Neural progenitor cell (in vitro differentiated cells): ENCODE results near the gene ABHD4. TPM values are rescaled to one million over a fixed set of nuclear protein-coding genes. Genes with fewer than 3 reads are reported as not detected.

Source experiments
- DNase-seq: peaks from one replicate; pipeline ENCODE4 v3.0.0-alpha.2; 2016; ENCODE audit warnings: low spot score
- H2AFZ ChIP-seq: fragments of 200-600 bp; sonication (generic); replicated peaks from 2 replicates; pipeline ENCODE4 v1.6.1; 2016; ENCODE audit warnings: antibody characterized with exemption
- H3F3A ChIP-seq: fragments of 200-600 bp; sonication (generic); 2 replicates; pipeline ENCODE4 v1.6.1; 2016; ENCODE audit warnings: antibody characterized with exemption, low read depth
- H3K27ac ChIP-seq: fragments of 200-600 bp; sonication (generic); 2 replicates; pipeline ENCODE4 v1.5.1; 2016; ENCODE audit warnings: mild to moderate bottlenecking
- H3K27me3 ChIP-seq: fragments of 200-600 bp; sonication (generic); 2 replicates; pipeline ENCODE4 v1.6.1; 2016; ENCODE audit warnings: mild to moderate bottlenecking, moderate library complexity
- H3K36me3 ChIP-seq: fragments of 200-600 bp; sonication (generic); 2 replicates; pipeline ENCODE4 v1.5.1; 2016
- H3K4me1 ChIP-seq: fragments of 200-600 bp; sonication (generic); 2 replicates; pipeline ENCODE4 v1.6.1; 2016; ENCODE audit warnings: mixed run types
- H3K4me2 ChIP-seq: fragments of 200-600 bp; sonication (generic); 2 replicates; pipeline ENCODE4 v1.6.1; 2016
- H3K4me3 ChIP-seq: fragments of 200-600 bp; sonication (generic); 2 replicates; pipeline ENCODE4 v1.5.1; 2016
- H3K79me2 ChIP-seq: fragments of 200-600 bp; sonication (generic); 2 replicates; pipeline ENCODE4 v1.6.1; 2016; ENCODE audit warnings: low read depth
- H3K9ac ChIP-seq: fragments of 200-600 bp; sonication (generic); 2 replicates; pipeline ENCODE4 v1.6.1; 2016
- H3K9me3 ChIP-seq: fragments of 200-600 bp; sonication (generic); 2 replicates; pipeline ENCODE4 v1.5.1; 2016; ENCODE audit warnings: low read depth
- H4K20me1 ChIP-seq: fragments of 200-600 bp; sonication (generic); 2 replicates; pipeline ENCODE4 v1.6.1; 2016; ENCODE audit warnings: low read depth
- H3K27ac Mint-ChIP-seq: 3 replicates; pipeline ENCODE4 v1.8.0; 2021; ENCODE audit warnings: mixed read lengths
- H3K27me3 Mint-ChIP-seq: 2 replicates; pipeline ENCODE4 v1.8.0; 2022; ENCODE audit warnings: low read depth, mild to moderate bottlenecking, inconsistent platforms, moderate library complexity, mixed read lengths; ENCODE audit not compliant: insufficient read depth
- H3K36me3 Mint-ChIP-seq: 3 replicates; pipeline ENCODE4 v1.8.0; 2021; ENCODE audit warnings: mixed read lengths
- H3K4me1 Mint-ChIP-seq: 3 replicates; pipeline ENCODE4 v1.8.0; 2021; ENCODE audit warnings: mixed read lengths
- H3K4me3 Mint-ChIP-seq: 3 replicates; pipeline ENCODE4 v1.8.0; 2021; ENCODE audit warnings: mild to moderate bottlenecking, moderate library complexity, mixed read lengths
- H3K9me3 Mint-ChIP-seq: 3 replicates; pipeline ENCODE4 v1.8.0; 2020; ENCODE audit warnings: mixed read lengths
- EZH2 ChIP-seq: fragments of 200-600 bp; sonication (generic); IDR thresholded peaks from 2 replicates; pipeline ENCODE4 v1.6.1; 2017; ENCODE audit warnings: antibody characterized with exemption, mild to moderate bottlenecking, moderate library complexity
- EZH2phosphoT487 ChIP-seq: fragments of 200-600 bp; sonication (generic); IDR thresholded peaks from 2 replicates; pipeline ENCODE4 v1.6.1; 2017; ENCODE audit warnings: antibody characterized with exemption
- total RNA-seq: library from RNA; depleted of rRNA; stranded (reverse); fragments of >200 nt; gene quantifications from 2 replicates; pipeline ENCODE4 v1.2.3, GENCODE V29; 2015; ENCODE audit warnings: low replicate concordance
- TF ChIP-seq, protein P1 (sequence below): fragments of 200-600 bp; sonication (generic); IDR thresholded peaks from 2 replicates; pipeline ENCODE4 v1.5.1; 2017; ENCODE audit warnings: antibody characterized with exemption, mild to moderate bottlenecking

ABHD4 gene, protein sequence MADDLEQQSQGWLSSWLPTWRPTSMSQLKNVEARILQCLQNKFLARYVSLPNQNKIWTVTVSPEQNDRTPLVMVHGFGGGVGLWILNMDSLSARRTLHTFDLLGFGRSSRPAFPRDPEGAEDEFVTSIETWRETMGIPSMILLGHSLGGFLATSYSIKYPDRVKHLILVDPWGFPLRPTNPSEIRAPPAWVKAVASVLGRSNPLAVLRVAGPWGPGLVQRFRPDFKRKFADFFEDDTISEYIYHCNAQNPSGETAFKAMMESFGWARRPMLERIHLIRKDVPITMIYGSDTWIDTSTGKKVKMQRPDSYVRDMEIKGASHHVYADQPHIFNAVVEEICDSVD
- total RNA-seq, result 9.3 and 13.3 TPM in 2 replicates

DNA sequence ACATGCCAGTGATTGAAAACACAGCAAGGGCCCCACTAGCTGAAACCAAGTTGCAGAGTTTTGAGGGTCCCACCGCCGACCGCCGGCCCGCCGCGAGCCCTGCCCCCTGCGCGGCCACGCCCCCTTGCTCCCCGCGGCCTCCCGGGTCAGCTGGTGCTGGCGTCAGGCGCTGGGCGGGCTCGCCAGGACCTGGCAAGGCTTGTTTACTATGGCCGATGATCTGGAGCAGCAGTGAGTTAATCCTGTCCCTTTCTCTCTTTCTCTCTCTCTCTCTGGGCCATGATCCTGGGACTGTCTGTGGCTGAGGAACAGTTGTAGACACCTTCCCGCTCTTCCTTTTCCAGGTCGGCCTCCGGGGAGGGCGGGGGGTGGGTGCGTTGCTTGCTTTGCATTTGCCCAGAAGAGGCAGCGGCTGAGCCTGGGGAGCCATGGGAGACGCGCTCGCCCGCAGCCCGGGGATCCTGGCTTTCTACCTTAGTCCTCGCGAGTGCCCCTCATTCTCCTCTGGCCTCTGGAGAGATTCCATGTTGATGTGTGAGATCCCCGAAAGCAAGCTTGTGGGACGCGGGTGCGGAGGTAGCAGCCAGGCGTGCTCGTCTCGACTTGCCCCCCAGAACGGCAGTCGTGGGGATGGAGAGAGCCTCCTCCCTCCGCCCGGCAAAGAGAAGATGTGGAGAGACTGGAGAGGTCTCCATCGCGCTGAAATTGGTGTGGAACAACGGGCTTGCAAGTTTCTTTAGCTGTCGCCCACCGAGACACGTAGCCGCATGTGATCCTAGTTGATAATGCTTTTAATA lies at the start of gene ABHD4:
Gene ABHD4 (plus strand): TSS at position 202 of the 797 bp plus-strand sequence. CDS start 7 bp downstream, at position 209.
- Mint-ChIP-seq H3K4me3 (peak within 1 kb of the TSS; percentile 98), H3K27me3 (peaks cover 7% of the 10 kb centered on the region), H3K9me3 (no peaks in the 10 kb centered on the region), H3K36me3 (peaks cover 13% of the 10 kb centered on the region), H3K27ac (peak within 1 kb of the TSS; percentile 79), H3K4me1 (peaks cover 16% of the 10 kb centered on the region)
- Histone ChIP-seq H3K9me3 (no peaks in the 10 kb centered on the region), H3K79me2 (peaks cover 17% of the 10 kb centered on the region), H3K36me3 (no peaks in the 10 kb centered on the region), H3K9ac (peak within 1 kb of the TSS; percentile 59), H3K4me1 (peaks cover 14% of the 10 kb centered on the region), H3F3A (peaks cover 18% of the 10 kb centered on the region), H4K20me1 (peaks cover 5% of the 10 kb centered on the region), H2AFZ (peak within 1 kb of the TSS; percentile 90), H3K4me3 (peak within 1 kb of the TSS; percentile 89), H3K4me2 (peak within 1 kb of the TSS; percentile 87), H3K27me3 (no peaks in the 10 kb centered on the region), H3K27ac (no peak within 1 kb of the TSS)
- DNase-seq, result peak; percentile 90
- TF ChIP-seq, protein P1, sequence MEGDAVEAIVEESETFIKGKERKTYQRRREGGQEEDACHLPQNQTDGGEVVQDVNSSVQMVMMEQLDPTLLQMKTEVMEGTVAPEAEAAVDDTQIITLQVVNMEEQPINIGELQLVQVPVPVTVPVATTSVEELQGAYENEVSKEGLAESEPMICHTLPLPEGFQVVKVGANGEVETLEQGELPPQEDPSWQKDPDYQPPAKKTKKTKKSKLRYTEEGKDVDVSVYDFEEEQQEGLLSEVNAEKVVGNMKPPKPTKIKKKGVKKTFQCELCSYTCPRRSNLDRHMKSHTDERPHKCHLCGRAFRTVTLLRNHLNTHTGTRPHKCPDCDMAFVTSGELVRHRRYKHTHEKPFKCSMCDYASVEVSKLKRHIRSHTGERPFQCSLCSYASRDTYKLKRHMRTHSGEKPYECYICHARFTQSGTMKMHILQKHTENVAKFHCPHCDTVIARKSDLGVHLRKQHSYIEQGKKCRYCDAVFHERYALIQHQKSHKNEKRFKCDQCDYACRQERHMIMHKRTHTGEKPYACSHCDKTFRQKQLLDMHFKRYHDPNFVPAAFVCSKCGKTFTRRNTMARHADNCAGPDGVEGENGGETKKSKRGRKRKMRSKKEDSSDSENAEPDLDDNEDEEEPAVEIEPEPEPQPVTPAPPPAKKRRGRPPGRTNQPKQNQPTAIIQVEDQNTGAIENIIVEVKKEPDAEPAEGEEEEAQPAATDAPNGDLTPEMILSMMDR, result no peak
- no peak for TF ChIP-seq EZH2phosphoT487

DNA sequence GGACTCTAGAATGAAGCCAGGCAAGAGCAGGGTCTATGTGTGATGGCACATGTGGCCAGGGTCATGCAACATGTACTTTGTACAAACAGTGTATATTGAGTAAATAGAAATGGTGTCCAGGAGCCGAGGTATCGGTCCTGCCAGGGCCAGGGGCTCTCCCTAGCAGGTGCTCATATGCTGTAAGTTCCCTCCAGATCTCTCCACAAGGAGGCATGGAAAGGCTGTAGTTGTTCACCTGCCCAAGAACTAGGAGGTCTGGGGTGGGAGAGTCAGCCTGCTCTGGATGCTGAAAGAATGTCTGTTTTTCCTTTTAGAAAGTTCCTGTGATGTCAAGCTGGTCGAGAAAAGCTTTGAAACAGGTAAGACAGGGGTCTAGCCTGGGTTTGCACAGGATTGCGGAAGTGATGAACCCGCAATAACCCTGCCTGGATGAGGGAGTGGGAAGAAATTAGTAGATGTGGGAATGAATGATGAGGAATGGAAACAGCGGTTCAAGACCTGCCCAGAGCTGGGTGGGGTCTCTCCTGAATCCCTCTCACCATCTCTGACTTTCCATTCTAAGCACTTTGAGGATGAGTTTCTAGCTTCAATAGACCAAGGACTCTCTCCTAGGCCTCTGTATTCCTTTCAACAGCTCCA lies 48.7 kb upstream of the ABHD4 start:
- Histone ChIP-seq H3K36me3 (no peaks in the 10 kb centered on the region), H3K27ac (no peak overlapping the region), H3K79me2 (no peaks in the 10 kb centered on the region), H4K20me1 (no peaks in the 10 kb centered on the region), H3K4me3 (no peak overlapping the region), H3K4me2 (no peak overlapping the region), H3K27me3 (peaks cover 22% of the 10 kb centered on the region), H3K9me3 (no peaks in the 10 kb centered on the region), H3F3A (peaks cover 2% of the 10 kb centered on the region), H2AFZ (no peak overlapping the region), H3K4me1 (peaks cover 20% of the 10 kb centered on the region), H3K9ac (no peak overlapping the region)
- DNase-seq, result no peak
- Mint-ChIP-seq H3K9me3 (no peaks in the 10 kb centered on the region), H3K27ac (no peak overlapping the region), H3K4me3 (no peak overlapping the region), H3K36me3 (no peaks in the 10 kb centered on the region), H3K4me1 (peaks cover 38% of the 10 kb centered on the region), H3K27me3 (peaks cover 6% of the 10 kb centered on the region)
- TF ChIP-seq, protein P1, result no peak
- TF ChIP-seq EZH2phosphoT487, result no peak

DNA sequence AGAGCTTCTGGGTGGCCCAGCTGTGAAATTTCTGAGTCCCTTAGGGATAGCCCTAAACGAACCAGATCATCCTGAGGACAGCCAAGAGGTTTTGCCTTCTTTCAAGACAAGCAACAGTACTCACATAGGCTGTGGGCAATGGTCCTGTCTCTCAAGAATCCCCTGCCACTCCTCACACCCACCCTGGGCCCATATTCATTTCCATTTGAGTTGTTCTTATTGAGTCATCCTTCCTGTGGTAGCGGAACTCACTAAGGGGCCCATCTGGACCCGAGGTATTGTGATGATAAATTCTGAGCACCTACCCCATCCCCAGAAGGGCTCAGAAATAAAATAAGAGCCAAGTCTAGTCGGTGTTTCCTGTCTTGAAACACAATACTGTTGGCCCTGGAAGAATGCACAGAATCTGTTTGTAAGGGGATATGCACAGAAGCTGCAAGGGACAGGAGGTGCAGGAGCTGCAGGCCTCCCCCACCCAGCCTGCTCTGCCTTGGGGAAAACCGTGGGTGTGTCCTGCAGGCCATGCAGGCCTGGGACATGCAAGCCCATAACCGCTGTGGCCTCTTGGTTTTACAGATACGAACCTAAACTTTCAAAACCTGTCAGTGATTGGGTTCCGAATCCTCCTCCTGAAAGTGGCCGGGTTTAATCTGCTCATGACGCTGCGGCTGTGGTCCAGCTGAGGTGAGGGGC lies 48.0 kb upstream of the ABHD4 start:
- H2AFZ ChIP-seq, result peak overlapping the region; percentile 81
- DNase-seq, result no peak
- no peaks in the 10 kb centered on the region for H3K36me3 Mint-ChIP-seq
- no peaks in the 10 kb centered on the region for H3K36me3 ChIP-seq
- no peaks in the 10 kb centered on the region for H3K9me3 ChIP-seq
- no peaks in the 10 kb centered on the region for H3K79me2 ChIP-seq
- H3K27ac Mint-ChIP-seq, result peak overlapping the region; percentile 72
- peaks cover 2% of the 10 kb centered on the region for H3F3A ChIP-seq
- H3K4me3 Mint-ChIP-seq, result no peak overlapping the region
- H4K20me1 ChIP-seq, result no peaks in the 10 kb centered on the region
- H3K4me2 ChIP-seq, result no peak overlapping the region
- H3K4me1 Mint-ChIP-seq, result peaks cover 38% of the 10 kb centered on the region
- no peak overlapping the region for H3K4me3 ChIP-seq
- H3K27me3 ChIP-seq, result peaks cover 19% of the 10 kb centered on the region
- no peak overlapping the region for H3K9ac ChIP-seq
- H3K4me1 ChIP-seq, result peaks cover 20% of the 10 kb centered on the region
- no peak overlapping the region for H3K27ac ChIP-seq
- H3K9me3 Mint-ChIP-seq, result no peaks in the 10 kb centered on the region
- peaks cover 6% of the 10 kb centered on the region for H3K27me3 Mint-ChIP-seq
- TF ChIP-seq EZH2 (no peak), EZH2phosphoT487 (no peak)
- TF ChIP-seq, protein P1, result no peak
